GM12878 (cell line): Measurements from ENCODE around the gene KRT38.

Experiments used
- CHD4 ChIP-seq: fragments of 200-600 bp; sonication (generic); IDR thresholded peaks from 2 replicates; pipeline ENCODE4 v1.6.1; 2016; ENCODE audit warnings: mild to moderate bottlenecking
- CTCF ChIP-seq, 3 experiments: IDR thresholded peaks in 2 of 3; conservative IDR thresholded peaks in 1 of 3; 2 replicates each; pipeline ENCODE4 v1.5.1; 2011; ENCODE audit warnings: low read depth in 3 of 3, low read length in 3 of 3, mild to moderate bottlenecking in 3 of 3, control low read depth in 2 of 3, moderate library complexity in 2 of 3, inconsistent platforms in 1 of 3, mixed read lengths in 1 of 3; ENCODE audit not compliant: control insufficient read depth in 2 of 3, insufficient read depth in 1 of 3; ENCODE audit errors: extremely low read depth in 1 of 3
- PKNOX1 ChIP-seq: fragments of 450-650 bp; IDR thresholded peaks from 2 replicates; pipeline ENCODE4 v1.6.1; 2016; ENCODE audit warnings: mild to moderate bottlenecking

GRCh38 chr17:41440531-41441033 is at the start of gene KRT38:
- TF ChIP-seq CHD4 (no peak), CTCF (IDR thresholded peaks at IDR 0.05 in 2 of 3, conservative IDR thresholded peaks at IDR 0.05 in 1 of 3; ENCODE audit: control insufficient read depth in 2 of 3, extremely low read depth in 1 of 3, insufficient read depth in 1 of 3, low read depth in 3 of 3, low read length in 3 of 3) (no peak), PKNOX1 (no peak)
